Epithelial cell of prostate (primary cell): ENCODE results near the gene ESRRB.

Experiments
- DNase-seq: peaks from one replicate; pipeline ENCODE4 v3.0.0-alpha.2; 2011; ENCODE audit warnings: low read depth, low spot score
- H3K27ac ChIP-seq: fragments of 450-650 bp; 2 replicates; pipeline ENCODE4 v1.5.1; 2017; ENCODE audit warnings: mild to moderate bottlenecking

ESRRB gene

DNA sequence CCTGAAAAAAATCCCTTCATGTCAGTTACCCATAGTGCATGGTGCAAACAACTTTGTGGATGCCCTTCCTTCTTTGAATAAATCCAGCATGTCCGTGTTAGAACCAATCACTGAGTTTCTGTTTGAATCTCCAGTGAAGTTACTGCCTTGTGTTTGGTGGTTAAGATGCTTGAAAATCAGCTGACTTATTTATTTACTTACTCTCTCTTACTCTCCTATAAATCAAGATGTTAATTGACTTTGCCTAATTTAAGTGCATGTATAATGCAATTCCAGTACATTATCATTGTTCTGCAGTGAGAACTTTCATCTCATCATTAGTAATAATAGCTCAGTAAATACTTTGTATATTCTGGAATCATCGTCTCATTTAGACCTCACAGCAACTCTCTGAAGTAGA is 114.2 kb downstream of the ESRRB start:
- DNase-seq, result no peak
- H3K27ac ChIP-seq, result no peak overlapping the region

DNA sequence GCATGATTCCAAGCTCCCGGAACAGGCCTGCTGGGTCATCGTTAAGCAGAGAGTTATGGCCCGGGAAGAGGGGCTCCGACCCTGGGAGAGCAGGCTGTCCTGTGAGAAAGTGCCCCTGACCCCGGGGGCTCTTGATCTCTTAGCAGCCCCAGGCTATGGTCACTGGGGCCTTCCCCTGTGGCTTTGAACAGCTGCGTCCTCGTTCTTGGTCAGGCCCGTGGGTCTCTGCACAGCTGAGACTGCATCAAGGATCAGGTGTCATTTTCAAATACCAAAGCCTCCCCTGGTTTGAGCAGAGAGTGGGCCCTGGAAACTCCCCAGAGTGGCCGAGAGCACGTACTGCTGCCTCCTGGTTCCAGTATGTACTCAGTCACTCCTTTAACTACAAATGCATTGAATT is 114.8 kb downstream of the ESRRB start:
- no peak overlapping the region for H3K27ac ChIP-seq
- no peak for DNase-seq

DNA sequence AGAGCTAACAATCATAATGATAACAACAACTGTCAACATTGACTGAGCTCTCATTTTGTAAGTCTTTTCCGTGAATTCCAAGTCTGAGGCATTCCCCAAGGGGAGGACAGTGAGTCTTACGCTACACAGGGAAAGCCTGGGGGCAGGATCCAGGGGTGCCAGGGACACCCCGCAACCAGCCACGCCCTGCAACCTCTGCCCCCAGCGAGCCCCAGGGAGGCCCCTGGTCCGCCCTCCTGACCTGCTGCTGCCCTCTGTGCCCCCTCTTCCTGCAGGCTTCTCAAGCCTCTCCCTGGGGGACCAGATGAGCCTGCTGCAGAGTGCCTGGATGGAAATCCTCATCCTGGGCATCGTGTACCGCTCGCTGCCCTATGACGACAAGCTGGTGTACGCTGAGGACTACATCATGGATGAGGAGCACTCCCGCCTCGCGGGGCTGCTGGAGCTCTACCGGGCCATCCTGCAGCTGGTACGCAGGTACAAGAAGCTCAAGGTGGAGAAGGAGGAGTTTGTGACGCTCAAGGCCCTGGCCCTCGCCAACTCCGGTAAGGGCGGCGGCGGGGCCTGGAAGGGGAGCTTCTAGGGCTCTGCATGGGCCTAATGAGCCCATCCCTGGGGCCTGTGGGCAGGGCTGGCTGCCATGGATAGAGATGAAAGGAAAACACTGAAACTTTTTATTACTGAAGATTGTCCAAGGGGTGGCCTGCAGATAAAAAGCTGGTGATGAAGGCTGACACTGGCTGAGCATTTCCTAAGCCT is 115.4 kb downstream of the ESRRB start:
- DNase-seq, result no peak
- H3K27ac ChIP-seq, result no peak overlapping the region

DNA sequence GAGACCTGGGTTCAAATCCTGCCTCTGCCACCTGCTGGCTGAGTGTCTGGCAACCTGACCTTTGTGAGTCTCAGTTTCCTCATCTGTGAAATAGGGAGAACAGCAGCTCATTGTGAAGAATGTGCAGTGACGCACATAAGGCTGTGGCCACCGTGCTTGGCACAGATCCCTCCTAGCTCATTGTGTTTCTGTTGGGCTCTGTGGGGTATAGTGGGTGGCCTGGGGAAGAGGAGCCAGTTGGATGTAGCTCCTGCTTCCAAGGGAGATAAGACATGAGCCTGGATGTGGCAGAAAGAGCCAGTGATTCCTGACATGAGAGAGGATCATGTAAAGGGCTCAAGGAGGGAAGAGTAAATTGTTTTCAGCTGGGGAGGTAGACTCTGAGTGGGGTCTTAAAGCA is 120.0 kb downstream of the ESRRB start:
- DNase-seq, result no peak
- no peak overlapping the region for H3K27ac ChIP-seq

DNA sequence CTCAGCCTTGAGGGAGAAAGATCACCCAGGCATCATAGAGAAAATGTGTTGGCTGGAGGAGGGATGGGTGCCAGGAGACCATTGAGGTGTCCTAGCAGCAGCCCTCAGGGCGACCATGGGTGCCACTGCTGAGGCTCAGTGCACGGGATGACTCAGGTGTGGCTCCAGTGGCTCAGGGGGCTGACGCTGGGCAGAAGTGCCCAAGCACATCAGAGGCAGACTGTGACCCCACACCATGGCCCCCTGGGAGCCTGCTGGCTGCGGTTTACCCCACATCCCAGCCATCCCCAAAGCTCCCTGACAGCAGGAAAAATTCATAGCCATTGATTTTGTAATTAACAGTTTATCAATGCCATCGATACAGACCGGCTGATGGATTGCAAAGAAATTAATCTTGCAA is 120.7 kb downstream of the ESRRB start:
- DNase-seq, result no peak
- no peak overlapping the region for H3K27ac ChIP-seq

DNA sequence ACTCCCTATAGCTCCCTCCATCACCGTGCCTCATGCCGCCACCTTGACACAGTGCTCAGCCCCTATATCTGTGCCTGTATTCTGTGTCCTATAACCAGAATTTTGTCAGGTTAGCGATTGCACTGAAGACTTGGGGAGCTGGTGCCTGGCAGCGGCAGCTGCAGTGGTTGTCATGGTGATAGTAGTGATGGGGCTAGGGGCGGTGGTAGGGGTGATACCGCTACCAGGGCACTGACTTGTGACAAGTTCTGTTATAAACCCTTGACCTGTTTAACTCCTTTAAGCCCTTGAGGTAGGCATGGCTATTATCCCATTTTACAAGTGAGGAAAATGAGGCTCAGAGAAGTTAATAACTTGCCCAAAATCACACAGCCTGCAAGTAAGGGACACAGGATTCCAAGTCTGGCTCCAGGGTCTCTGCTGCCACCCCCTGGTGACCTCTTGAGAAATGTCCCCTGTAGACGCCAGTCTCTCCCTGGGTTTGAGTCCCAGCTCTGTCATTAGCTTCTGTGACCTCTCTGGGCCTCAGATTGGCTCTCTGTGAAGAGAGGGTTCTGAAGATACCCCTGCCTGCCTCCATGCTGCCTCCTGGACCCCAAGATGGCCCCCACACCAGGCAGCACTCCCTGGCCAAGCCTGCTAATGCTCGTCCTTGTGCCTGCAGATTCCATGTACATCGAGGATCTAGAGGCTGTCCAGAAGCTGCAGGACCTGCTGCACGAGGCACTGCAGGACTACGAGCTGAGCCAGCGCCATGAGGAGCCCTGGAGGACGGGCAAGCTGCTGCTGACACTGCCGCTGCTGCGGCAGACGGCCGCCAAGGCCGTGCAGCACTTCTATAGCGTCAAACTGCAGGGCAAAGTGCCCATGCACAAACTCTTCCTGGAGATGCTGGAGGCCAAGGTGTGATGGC is 121.9 kb downstream of the ESRRB start:
- H3K27ac ChIP-seq, result no peak overlapping the region
- no peak for DNase-seq

DNA sequence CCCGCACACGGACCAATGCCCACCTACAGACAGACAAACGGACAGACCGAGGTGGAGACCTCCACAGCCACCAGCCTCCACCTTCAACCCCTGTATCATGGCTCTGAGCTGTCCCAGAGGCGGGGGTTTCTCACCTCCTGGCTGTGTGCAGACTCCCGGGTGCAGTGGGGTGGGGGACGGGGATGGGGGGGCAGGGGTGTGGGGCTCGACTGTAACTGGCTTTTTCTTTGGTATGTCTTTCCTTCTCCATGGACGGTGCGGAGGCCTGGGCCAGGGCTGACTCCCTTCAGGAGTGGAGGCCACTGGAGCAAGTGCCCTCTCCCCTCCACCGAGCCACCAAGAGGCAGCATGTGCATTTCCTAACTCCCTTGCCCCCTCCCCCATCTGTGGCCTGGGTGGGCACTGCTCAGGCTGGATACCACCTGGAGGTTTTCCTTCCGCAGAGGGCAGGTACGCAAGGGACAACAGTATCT is 122.6 kb downstream of the ESRRB start:
- H3K27ac ChIP-seq, result no peak overlapping the region

DNA sequence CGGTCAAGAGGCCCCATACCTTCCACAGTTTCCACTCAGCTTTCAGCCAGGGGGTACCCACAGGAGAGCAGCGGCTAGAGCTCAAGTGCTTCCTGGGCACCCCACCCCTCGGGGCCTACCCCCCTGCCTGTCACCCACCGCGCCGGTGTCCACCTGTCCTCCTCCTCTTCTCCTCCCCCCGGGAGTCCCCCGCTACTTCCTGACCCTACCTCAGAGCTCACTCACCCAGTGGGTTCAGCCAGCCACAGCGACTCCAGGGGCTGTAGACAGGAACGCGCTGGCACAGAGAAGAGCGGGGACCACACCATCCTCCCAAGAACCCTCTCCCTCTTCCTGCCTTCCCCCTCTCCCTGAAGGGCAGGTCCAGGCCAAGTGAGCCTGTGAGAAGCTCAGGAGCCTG is 123.0 kb downstream of the ESRRB start:
- no peak for DNase-seq

More for the DNA sequence above, 122.6 kb downstream of the ESRRB start:
- no peak for DNase-seq

DNA sequence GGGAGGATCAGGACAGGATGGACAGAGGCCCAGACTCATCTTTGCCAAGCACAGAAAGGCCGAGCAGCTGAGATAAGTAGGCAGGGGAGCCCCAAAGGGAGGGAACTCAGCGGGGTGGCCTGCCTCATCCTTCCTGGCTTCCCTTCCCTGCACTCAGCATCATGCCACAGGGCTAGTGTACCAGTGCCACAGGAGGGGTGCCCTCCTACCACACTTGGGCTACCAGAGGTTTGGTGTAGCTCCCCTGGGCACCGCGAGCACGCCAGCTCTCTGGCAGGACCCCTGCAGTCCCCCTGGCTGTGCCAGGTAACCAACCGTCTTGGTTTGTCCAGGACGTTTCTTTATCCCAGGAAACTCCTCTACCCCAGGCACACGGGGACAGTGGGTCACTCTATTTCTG is 123.5 kb downstream of the ESRRB start:
- no peak overlapping the region for H3K27ac ChIP-seq
- DNase-seq, result no peak

More for the DNA sequence above, 123.0 kb downstream of the ESRRB start:
- no peak overlapping the region for H3K27ac ChIP-seq

DNA sequence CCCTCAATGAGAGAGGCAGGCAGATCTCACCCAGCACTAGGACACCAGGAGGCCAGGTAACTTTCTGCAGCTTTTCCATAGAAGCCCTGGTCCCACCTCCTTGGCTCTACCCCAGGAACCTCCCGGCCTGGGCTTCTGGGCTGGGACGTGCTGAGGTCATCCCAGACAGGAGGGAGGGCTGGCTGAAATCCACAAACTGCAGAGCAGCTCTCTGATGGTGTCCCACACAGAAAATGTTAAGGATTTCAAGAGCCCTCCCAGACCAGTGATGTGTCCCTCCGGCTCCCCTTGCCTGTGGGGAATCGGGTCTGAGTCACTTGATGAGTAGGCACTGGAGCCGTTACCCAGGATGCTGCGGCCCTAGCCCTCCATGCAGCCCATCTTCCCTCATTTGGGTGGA is 124.1 kb downstream of the ESRRB start:
- DNase-seq, result no peak
- H3K27ac ChIP-seq, result no peak overlapping the region

DNA sequence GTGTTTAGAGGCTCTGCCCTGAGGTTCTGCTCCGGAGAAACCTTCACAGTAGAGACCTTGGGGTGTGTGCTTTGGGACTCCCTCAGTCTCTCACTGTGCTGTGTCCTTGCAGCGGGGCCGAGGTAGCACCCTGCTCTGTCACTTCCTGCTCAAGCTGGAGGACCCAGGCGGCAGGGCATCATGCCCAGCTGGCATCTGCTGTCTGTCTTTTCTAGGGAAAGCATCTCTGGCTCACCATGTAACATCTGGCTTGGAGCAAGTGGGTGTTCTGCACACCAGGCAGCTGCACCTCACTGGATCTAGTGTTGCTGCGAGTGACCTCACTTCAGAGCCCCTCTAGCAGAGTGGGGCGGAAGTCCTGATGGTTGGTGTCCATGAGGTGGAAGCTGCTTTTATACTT is 124.5 kb downstream of the ESRRB start:
- H3K27ac ChIP-seq, result no peak overlapping the region
- no peak for DNase-seq

DNA sequence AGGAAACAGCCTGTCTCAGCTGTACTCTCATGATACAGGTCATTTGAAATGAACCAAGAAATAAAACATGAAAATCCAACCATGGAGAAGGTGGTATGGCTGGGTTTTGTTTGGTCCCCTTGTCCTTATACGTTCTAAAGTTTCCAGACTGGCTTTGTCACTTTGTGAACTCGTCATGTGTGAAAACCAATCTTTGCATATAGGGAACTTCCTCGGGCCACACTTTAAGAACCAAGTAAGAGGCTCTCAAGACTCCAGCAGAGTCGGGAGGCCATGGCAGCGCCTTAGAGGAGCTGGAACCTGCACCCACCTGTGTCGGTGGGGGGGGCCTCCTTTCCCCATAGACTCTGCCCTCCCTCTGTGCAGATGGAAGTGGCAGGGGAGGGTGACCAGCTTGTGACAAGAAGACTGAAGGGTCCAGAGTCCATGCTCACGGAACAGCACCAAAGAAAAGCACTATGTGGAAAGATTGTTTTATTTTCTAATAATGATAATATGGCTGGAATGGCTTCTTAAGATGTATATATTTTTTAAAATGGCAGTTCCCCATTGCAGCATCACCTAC is 125.3 kb downstream of the ESRRB start:
- no peak for DNase-seq
- H3K27ac ChIP-seq, result no peak overlapping the region

DNA sequence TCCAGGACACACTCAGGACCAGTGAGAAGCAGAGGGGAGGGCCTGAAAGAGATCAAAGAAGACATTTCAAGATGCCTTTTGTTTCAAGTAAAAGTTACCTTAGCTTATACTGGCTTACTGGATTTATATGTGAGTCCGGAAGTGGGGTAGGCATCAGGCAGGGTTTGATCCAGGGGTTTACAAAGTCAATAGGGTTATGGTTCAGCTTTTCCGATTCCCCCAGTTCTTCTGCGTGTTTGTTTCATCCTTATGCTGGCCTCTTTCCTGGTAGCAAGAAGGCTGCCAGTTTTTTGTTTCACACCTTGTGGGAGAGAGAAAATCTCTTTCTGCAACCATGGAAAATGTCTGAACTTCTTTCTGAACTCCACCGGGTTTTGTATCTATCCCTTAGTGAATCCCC is 126.3 kb downstream of the ESRRB start:
- DNase-seq, result no peak
- no peak overlapping the region for H3K27ac ChIP-seq

DNA sequence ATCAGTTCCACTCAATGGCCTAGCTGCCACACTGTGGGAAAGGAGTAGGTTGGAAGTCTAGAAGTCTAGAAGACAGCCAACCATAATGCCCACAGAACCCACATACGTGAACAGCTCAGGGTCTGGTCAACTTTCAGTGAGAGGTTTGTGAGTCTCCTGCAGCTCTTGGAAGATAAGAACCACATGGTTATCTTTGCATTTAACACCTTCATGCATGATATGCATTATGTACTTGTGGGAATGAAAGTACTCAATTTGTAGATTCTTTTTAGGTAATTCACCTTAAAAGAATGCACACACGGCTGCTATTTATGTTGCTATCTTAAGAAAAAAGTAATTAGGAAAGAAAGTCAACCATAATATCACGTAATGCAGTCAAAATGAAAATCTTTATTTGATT is 126.7 kb downstream of the ESRRB start:
- H3K27ac ChIP-seq, result no peak overlapping the region
- DNase-seq, result no peak

DNA sequence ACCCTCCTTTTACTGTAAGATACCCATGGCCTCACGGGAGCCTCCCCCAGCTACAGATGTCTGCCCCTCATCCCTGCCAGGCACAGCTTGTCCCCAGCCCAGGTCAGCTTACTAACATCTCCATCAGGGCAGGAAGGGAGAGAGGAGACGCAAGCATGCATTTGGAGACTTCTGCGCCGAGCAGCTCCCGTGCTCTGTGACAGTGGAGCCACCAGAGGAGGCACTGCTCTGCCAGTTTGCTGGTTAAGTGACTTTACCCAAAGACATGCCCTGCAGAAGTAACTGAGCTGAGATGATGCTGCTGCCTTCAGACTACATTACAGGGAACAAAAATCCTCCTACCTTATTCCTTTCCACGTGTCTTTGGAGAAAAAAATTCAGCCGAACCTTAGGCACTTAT is 133.4 kb downstream of the ESRRB start:
- DNase-seq, result no peak
- H3K27ac ChIP-seq, result no peak overlapping the region

DNA sequence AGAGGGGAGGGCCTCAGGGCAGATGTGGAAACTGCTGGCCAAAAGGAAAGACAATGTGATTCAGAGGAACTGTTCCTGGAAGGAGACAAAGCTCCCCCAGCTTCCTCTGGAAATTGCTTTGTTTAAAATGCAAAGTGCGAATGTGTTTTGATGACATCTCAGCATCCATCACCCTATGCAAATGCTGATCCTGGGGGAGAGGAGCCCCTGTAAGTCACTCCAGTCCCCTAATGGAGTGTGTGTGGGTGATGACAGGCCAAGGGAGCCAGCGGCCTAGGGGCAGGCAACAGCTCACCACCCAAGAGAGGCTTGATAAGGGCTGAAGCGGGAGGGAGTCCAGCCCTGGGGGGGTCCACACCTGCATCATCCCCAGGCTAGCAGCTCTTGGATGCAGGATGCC is 134.2 kb downstream of the ESRRB start:
- H3K27ac ChIP-seq, result no peak overlapping the region
- DNase-seq, result no peak

DNA sequence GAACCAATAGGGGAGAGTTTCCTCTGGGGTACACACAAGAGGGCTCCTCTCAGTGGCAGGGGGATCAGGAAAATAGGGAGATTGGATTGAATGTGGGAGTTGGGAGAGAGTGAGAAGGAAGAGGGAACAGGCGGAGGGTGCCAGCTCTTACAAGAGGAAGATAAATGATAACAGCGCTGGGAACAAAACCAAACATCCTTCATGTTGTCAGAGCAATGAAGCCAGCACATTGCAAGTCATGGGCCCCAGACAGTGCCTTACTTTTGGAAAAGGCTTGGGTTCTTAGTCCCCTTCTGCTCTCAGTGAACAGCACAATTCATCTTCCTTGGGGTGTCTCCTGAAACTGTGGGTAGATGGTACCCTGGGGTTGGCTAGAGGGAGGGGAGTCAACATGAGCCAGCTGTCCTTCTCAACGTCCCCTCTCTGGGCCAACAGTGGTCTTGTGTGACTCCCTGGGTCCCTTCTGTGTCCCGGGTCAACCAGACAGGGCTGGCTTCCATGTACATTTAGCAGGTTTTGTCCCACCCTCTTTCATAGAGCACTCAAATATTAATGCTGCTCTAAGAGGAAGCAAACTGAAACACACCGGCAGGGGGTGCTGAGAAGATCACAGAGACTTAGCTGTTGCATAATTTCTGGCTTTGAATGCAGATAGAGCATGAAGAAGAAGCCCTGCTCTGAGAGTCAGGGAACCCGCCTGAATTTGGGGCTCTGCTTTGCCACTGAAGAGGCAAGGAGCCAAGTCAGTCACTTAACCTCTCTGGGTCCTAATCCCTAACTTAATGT is 138.5 kb downstream of the ESRRB start:
- DNase-seq, result no peak
- no peak overlapping the region for H3K27ac ChIP-seq

DNA sequence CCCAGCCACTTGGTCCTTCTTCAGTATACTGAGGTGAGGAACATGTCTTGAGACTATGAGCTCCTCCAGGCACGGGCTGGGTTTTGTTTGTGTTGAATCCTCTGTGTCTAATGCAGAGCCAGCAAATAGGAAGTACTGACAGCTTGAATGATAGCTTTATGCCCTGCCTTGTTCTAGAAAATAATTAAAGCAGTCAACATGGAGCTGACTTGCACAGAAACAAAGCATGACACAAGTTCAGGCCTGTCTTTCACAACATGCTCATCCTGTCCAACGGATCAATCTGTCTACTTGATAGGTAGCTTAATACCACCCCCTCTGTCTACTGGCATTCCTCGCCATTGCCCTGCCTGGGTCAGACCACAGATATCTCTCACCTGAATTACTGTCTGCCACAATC is 140.9 kb downstream of the ESRRB start:
- peak; percentile 93 for DNase-seq
- peak overlapping the region; percentile 52 for H3K27ac ChIP-seq

DNA sequence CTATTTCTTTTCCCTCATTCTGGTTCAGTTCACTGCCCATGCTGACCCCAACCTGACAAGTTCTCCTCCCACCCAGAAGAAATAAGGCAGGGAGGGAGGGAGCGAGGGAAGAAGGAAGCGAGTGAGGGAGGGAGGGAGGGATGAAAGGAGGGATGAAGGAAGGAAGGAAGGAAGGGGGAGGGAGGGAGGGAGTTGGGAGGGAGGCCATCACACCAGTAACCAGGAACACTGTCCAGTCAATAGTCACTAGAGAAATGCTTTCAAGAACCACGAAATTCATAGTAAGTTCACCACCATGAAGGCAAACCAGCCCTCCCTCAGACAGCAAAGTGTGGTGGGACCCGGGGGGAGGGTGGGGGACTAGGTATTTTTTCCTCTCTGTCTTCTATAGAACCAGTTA is 142.4 kb downstream of the ESRRB start:
- no peak for DNase-seq
- no peak overlapping the region for H3K27ac ChIP-seq

DNA sequence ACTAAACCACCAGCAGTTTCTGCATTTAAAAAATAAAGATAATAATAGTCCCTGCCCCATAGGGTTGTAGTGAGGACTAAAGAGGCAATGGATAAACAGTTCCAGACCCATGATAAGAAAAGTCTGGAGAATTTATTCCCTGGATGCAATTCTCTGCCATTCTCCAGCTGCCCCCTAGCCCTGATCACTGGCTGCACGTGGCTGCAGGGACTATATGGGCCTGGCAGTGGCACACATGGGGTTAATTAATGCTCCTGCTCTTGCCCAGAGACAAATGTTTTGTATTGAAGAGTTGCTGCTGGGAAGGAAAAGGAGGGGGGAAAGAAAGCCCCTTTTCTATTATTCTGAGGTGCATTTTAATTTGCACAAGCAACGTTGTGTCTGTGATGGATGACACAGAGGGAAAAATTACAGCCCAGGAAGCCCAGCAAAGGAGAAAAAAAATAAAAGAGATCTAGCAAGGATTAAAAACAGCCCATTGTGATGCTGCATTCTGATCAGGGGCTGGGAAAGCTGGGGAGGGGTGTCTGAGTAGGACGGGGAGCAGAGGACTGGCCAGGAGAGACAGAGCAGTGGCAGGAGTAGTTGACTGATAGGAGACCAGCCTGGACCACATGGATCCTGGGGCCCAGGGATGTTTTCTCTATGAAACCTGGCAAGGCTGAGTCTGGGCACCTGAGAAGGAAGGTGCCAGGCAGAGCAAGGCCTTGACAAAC is 149.3 kb downstream of the ESRRB start:
- no peak overlapping the region for H3K27ac ChIP-seq
- DNase-seq, result no peak
